Astrocyte of the cerebellum (primary cell): ENCODE results near the gene ATP1B1.
"Not testable (repeated sequence)": the region's sequence is repeated elsewhere in the genome, so short reads cannot be mapped to it uniquely, and the experiment has no call there.

Experiments
- DNase-seq: peaks from one replicate; pipeline ENCODE4 v3.0.0-alpha.2; 2011; ENCODE audit warnings: low read depth
- H3K4me3 ChIP-seq: 2 replicates; pipeline ENCODE4 v1.5.1; 2011; ENCODE audit warnings: mild to moderate bottlenecking, low read depth, low read length, moderate library complexity
- in situ Hi-C: cut with HindIII; loops from 2 replicates; pipeline ENCODE4 v1.10.0; 2017; ENCODE audit warnings: low sequenced_read_pairs
- TF ChIP-seq, protein P1 (sequence below): IDR thresholded peaks from 2 replicates; pipeline ENCODE4 v1.5.1; 2012; ENCODE audit warnings: low read length, low read depth, moderate library complexity, mild to moderate bottlenecking; ENCODE audit errors: missing control alignments

ATP1B1 gene

DNA sequence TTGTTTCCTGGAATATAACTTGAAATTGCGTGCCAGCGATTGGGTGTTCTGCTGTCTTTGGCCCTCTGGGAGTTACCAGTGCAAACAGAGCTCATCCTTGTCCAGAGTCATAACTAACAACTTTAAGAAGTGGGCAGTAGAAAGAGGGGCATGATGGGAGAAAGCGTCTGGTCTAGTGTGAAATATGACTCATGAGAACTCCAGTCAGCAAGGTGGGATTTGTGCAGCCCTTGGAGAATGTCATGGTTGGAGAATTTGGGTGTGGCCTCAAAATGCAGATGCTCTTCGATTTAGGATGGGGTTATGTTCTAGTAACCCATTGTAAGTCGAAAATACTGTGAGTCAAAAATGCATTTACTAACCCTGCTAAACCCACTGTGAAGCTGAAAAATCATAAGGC, 12.9 kb downstream of the ATP1B1 start:
- in situ Hi-C loops: loop anchor here (25.0 kb wide), 1 partner anchor 482 kb away; no protein-coding TSS in a partner anchor
- DNase-seq: no peak
- TF ChIP-seq, protein P1, sequence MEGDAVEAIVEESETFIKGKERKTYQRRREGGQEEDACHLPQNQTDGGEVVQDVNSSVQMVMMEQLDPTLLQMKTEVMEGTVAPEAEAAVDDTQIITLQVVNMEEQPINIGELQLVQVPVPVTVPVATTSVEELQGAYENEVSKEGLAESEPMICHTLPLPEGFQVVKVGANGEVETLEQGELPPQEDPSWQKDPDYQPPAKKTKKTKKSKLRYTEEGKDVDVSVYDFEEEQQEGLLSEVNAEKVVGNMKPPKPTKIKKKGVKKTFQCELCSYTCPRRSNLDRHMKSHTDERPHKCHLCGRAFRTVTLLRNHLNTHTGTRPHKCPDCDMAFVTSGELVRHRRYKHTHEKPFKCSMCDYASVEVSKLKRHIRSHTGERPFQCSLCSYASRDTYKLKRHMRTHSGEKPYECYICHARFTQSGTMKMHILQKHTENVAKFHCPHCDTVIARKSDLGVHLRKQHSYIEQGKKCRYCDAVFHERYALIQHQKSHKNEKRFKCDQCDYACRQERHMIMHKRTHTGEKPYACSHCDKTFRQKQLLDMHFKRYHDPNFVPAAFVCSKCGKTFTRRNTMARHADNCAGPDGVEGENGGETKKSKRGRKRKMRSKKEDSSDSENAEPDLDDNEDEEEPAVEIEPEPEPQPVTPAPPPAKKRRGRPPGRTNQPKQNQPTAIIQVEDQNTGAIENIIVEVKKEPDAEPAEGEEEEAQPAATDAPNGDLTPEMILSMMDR: no peak
- no peak overlapping the region for H3K4me3 ChIP-seq

DNA sequence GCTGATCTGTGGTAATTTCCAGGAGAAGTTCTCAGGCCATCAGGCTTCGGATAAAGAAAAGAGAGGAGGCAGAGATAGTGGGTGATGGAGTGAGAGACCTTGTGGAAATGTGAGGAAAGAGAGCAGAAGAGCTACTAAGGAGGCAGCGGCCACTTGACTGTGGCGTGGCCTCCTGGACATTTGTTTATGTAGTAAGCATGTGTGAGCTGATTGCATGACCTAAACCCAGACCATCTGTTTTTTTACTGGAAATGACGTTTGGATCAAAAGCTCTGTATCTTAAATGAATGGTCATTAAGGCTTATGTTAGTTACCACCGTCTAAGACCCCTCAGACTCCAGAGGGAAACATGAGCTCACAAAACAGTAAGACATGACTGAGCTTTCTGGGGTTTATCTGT, 13.6 kb downstream of the ATP1B1 start:
- in situ Hi-C loops: loop anchor here (25.0 kb wide), 1 partner anchor 483 kb away; no protein-coding TSS in a partner anchor
- H3K4me3 ChIP-seq: no peak overlapping the region
- TF ChIP-seq, protein P1: no peak
- DNase-seq: no peak

DNA sequence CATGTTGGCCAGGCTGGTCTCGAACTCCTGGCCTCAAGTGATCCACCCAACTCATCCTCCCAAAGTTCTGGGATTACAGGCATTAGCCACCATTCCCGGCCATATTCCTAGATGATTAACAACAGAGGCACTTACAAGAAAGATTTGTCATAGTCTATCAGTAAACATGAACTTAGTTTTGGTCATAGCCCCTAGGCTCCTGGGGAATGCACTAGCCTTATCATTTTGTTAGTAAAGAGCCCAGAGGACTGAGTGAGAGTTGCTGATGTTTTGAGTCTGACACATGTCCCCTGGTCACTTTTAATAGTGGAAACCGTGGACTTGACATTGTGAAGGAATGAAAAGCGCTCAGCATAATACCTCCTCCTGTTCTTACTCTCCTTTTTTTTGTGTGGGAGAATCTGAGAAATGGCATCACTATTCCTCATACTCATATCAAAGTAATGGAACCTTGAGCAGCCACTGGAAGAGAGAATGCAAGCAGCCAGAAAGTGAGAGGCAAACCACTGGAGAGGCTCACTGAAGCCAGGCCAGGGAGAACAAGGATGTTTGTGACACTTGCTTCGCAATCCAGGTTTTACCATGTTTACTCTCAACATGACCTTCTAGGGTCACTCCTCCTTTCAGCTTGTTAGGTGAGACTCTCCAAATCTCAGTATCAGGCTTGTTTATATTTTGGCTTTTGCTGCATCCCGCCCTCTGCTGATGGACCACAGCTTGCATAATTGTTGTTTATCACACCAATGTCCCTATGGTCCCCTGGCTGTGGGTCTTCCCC, 14.8 kb downstream of the ATP1B1 start:
- in situ Hi-C loops: loop anchor here (25.0 kb wide), 1 partner anchor 484 kb away; no protein-coding TSS in a partner anchor
- no peak overlapping the region for H3K4me3 ChIP-seq
- TF ChIP-seq, protein P1: no peak
- DNase-seq: no peak

DNA sequence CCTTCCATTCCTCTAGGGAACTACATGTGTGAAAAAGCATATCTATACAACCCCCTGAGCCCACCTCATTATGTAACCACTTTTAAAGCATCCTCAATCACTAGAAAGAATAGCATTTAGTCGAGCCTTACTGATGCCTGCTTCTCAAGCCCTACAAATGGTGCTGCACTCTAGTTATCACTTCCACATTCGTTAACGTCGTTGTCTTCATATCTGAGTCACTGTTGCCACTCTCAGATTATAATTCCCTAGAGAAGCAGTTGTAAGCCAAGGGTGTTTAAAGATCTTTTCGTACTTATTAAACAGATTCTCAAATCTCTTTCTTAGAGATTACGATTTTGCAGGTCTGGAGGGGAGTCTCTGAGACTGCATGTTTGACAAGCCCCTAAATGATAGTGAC, 16.5 kb downstream of the ATP1B1 start:
- no peak overlapping the region for H3K4me3 ChIP-seq
- in situ Hi-C loops: loop anchor here (25.0 kb wide), 1 partner anchor 486 kb away; no protein-coding TSS in a partner anchor
- TF ChIP-seq, protein P1: no peak
- no peak for DNase-seq

DNA sequence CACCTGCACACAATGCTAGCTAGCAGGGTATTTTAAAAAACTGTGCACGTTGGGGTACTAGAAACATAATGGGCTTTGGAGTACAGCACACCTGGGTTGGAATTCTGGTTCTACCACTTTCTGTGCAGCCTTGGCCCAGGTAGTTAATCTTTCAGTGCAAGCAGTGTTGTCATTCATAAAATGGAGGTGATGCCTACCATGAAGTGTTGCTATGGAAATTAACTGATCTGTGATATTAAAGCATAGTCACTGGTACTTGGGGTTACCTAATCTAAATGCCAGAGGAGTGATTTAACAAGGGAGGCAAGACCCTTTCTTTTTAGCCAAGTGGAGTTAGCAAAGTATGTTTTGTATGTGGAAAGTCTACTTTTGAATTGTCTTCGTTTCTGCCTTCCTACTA, 18.0 kb downstream of the ATP1B1 start:
- in situ Hi-C loops: loop anchor here (25.0 kb wide), 1 partner anchor 487 kb away; no protein-coding TSS in a partner anchor
- no peak overlapping the region for H3K4me3 ChIP-seq
- TF ChIP-seq, protein P1: no peak
- no peak for DNase-seq

DNA sequence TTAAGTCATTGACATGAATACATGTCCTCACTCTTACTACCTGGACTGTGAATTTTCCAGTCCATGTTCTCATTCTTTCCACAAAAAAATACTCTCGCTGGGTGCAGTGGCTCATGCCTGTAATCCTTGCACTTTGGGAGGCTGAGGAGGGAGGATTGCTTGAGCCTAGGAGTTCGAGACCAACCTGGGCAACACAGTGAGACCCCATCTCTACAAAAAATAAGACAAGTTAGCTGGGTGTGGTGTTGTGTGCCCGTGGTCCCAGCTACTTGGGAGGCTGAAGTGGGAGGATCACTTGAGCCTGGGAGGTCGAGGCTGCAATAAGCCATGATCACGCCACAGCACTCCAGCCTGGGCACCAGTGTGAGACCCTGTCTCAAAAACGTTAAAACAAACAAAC, 19.1 kb downstream of the ATP1B1 start:
- DNase-seq, H3K4me3 ChIP-seq, in situ Hi-C loops: not testable (repeated sequence)

DNA sequence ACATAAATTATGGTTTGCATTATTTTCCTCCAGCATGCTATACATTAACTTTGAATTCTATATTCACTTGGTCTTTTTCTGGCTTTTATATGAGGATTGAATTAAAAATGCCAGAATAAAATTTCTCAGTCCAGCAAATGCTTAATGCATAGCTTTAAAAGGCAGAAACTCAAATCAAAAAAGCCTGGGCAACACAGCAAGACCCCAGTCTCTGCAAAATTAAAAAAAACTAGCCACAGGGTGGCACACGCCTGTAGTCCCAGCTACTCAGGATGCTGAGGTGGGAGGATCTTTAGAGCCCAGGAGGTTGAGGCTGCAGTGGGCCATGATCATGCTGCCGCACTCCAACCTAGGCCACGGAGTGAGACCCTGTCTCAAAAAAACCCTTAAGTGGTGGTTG, 19.8 kb downstream of the ATP1B1 start:
- no peak for DNase-seq
- no peak overlapping the region for H3K4me3 ChIP-seq
- in situ Hi-C loops: no loop called here
- TF ChIP-seq, protein P1: no peak
